ENCODE results near the gene TTC39C. TPM values are rescaled to one million over a fixed set of nuclear protein-coding genes. Genes with fewer than 3 reads are reported as not detected.

TTC39C gene
- total and polyA plus RNA-seq, 2 of the 8 experiments (the other 6 are each of a cell fraction or from before 2014, with no cell fraction given) = 8.1 to 79.1 TPM

DNA sequence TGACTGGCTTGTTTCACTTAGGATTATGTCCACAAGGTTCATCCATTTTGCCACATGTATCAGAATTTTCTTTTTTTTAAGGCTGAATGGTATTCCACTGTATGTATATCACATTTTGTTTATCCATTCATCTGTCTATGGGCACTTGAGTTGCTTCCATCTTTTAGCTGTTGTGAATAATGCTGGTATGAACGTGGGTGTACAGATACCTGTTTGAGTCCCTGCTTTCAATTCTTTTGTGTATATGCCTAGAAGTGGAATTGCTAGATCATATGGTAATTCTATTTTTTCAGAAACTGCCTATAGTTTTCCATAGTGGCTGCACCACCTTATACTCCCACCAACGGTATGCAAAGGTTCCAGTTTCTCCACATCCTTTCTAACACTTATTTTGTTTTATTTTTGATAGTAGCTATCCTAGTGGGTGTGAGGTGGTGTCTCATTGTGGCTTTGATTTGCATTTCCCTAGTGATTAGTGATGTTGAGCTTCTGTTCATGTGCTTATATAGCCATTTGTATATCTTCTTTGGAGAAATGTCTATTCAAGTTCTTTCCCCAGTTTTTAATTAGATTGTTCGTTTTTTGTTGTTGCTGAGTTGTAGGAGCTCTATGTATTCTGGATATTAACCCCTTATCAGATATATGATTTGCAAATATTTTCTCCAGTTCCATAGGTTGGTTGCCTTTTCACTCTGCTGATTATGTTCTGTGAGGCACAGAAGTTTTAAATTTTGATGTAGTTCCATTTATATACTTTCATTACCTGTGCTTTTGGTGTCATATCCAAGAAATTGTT is 40.7 kb downstream of the TTC39C start:
- no peak for FAIRE-seq
- ChIA-PET POLR2A (ENCODE audit: partially characterized antibody) (interaction anchor here (0.7 kb wide), 1 partner anchor 12 kb away, joined by 3 read pairs; no protein-coding TSS in a partner anchor), CTCF (ENCODE audit: partially characterized antibody) (no interaction called here)
- H3K14ac ChIP-seq (ENCODE audit: insufficient read length) = no peak overlapping the region
- H2AFZ ChIP-seq (ENCODE audit: low read length) = no peak overlapping the region
- no peak overlapping the region for H3K9ac ChIP-seq (replicated peaks in 1 of 4; ENCODE audit: extremely low read depth in 1 of 4, low read depth in 3 of 4, low read length in 3 of 4)
- H2BK120ac ChIP-seq (replicated peaks; ENCODE audit: low read depth, low read length) = no peak overlapping the region
- H2AK5ac ChIP-seq (ENCODE audit: low read depth, low read length) = no peak overlapping the region
- no peaks in the 10 kb centered on the region for H3K9me3 ChIP-seq (ENCODE audit: insufficient read depth in 2 of 2, low read depth in 1 of 2, low read length in 1 of 2)
- H4K91ac ChIP-seq (replicated peaks; ENCODE audit: insufficient read length, low read length) = no peak overlapping the region
- H3K27ac ChIP-seq (ENCODE audit: low read depth, low read length) = no peak overlapping the region
- H3K4me3 ChIP-seq (ENCODE audit: extremely low read depth in 1 of 4, insufficient read depth in 2 of 4, low read depth in 3 of 4, low read length in 4 of 4) = no peak overlapping the region
- H3K4me2 ChIP-seq (ENCODE audit: insufficient read depth in 1 of 2, low read depth in 2 of 2, low read length in 2 of 2) = no peak overlapping the region
- H4K20me1 ChIP-seq (replicated peaks in 1 of 2; ENCODE audit: control insufficient read depth in 1 of 2, insufficient read depth in 2 of 2, low read length in 2 of 2) = peaks cover 2 to 4% of the 10 kb centered on the region in 2 experiments
- H2BK5ac ChIP-seq (ENCODE audit: low read depth, low read length) = no peak overlapping the region
- H3K56ac ChIP-seq (replicated peaks; ENCODE audit: insufficient read length, low read depth, low read length) = no peak overlapping the region
- peaks cover 0 to 55% of the 10 kb centered on the region in 2 experiments; a peak in 2 of 4 replicates for H3K79me2 ChIP-seq (ENCODE audit: control insufficient read depth in 1 of 2, insufficient read depth in 2 of 2, low read length in 2 of 2)
- no peak overlapping the region for H3K23ac ChIP-seq (ENCODE audit: insufficient read length)
- peaks cover 0 to 4% (median 2%) of the 10 kb centered on the region in 4 experiments; a peak in 4 of 7 replicates for H3K4me1 ChIP-seq (replicated peaks in 1 of 4; ENCODE audit: control insufficient read depth in 3 of 4, insufficient read depth in 4 of 4, low read length in 3 of 4)
- H2BK15ac ChIP-seq (ENCODE audit: low read length) = no peak overlapping the region
- H3K18ac ChIP-seq (ENCODE audit: extremely low read depth, low read length) = no peak overlapping the region
- H3K36me3 ChIP-seq (ENCODE audit: control insufficient read depth in 2 of 4, insufficient read depth in 4 of 4, low read length in 3 of 4) = no peaks in the 10 kb centered on the region
- H4K5ac ChIP-seq (ENCODE audit: insufficient read length, low read depth, low read length) = no peak overlapping the region
- DNase-seq (ENCODE audit: low read depth in 1 of 2, low spot score in 2 of 2) = no peak
- H2BK20ac ChIP-seq (ENCODE audit: low read length) = no peak overlapping the region
- WGBS, 2 experiments (ENCODE audit: extremely low coverage in 1 of 2, insufficient coverage in 1 of 2, insufficient read length in 1 of 2, insufficient replicate concordance in 2 of 2, low coverage in 1 of 2, low lambda C conversion rate in 2 of 2, missing lambda C conversion rate in 1 of 2) = 79% methylated on average over 3 of the region's 3 CpGs; no CpG with 5 or more reads in 1 of the 2 experiments
- peaks cover 7% of the 10 kb centered on the region; the same call in 1 of the 2 replicates for H3K79me1 ChIP-seq (ENCODE audit: low read depth, low read length)
- no peak overlapping the region for H4K8ac ChIP-seq (ENCODE audit: extremely low read depth, insufficient read depth, low read length)
- no peaks in the 10 kb centered on the region for H3K27me3 ChIP-seq (replicated peaks in 1 of 4; ENCODE audit: control insufficient read depth in 3 of 4, extremely low read depth in 1 of 4, insufficient read depth in 3 of 4, low read length in 3 of 4)
- H2BK12ac ChIP-seq (ENCODE audit: low read depth, low read length) = no peak overlapping the region
- no peak overlapping the region for H3K4ac ChIP-seq (replicated peaks; ENCODE audit: insufficient read length, low read depth, low read length)
- no peaks in the 10 kb centered on the region for H3K23me2 ChIP-seq (ENCODE audit: low read depth, low read length)
- TF ChIP-seq RBBP5 (IDR thresholded peaks at IDR 0.05; ENCODE audit: borderline replicate concordance, low read depth, low read length) (no peak), TBP (IDR thresholded peaks at IDR 0.05; ENCODE audit: low read depth, low read length) (no peak), TAF1 (IDR thresholded peaks at IDR 0.05; ENCODE audit: low read depth, low read length) (no peak), PHF8 (conservative IDR thresholded peaks at IDR 0.05; ENCODE audit: low read depth, low read length) (no peak), NANOG (IDR thresholded peaks at IDR 0.05; ENCODE audit: insufficient read depth, low read depth, low read length, poor library complexity, severe bottlenecking) (no peak), RNF2 (IDR thresholded peaks at IDR 0.05; ENCODE audit: borderline replicate concordance, low read depth, low read length, missing control alignments, poor library complexity, severe bottlenecking) (no peak), TEAD4 (IDR thresholded peaks at IDR 0.05; ENCODE audit: low read depth, low read length) (no peak), EGR1 (IDR thresholded peaks at IDR 0.05; ENCODE audit: borderline replicate concordance, low read depth, low read length) (no peak), HDAC6 (IDR thresholded peaks at IDR 0.05; ENCODE audit: low read depth, low read length) (no peak), JUN (IDR thresholded peaks at IDR 0.05; ENCODE audit: low read depth, low read length) (no peak), KDM5A (IDR thresholded peaks at IDR 0.05; ENCODE audit: low read length) (no peak), MAFK (IDR thresholded peaks at IDR 0.05; ENCODE audit: low read depth, low read length) (no peak)

Data from H1 (cell line).